BE2C (cell line): ENCODE data around the gene EPB42.
"Not testable (repeated sequence)": the region's sequence is repeated elsewhere in the genome, so short reads cannot be mapped to it uniquely, and the experiment has no call there.

Experiments used
- DNase-seq: peaks from one replicate; pipeline ENCODE4 v3.0.0-alpha.2; 2020
- H3K27me3 ChIP-seq: fragments of 250-450 bp; sonication (Bioruptor Pico); 2 replicates; pipeline ENCODE4 v1.5.1; 2020; ENCODE audit warnings: mild to moderate bottlenecking
- H3K36me3 ChIP-seq: fragments of 250-450 bp; sonication (Bioruptor Pico); 2 replicates; pipeline ENCODE4 v1.5.1; 2020; ENCODE audit warnings: mild to moderate bottlenecking
- H3K4me1 ChIP-seq: fragments of 250-450 bp; sonication (Bioruptor Pico); 2 replicates; pipeline ENCODE4 v1.5.1; 2020
- H3K4me3 ChIP-seq: 2 replicates; pipeline ENCODE4 v1.5.1; 2011; ENCODE audit warnings: low read depth, low read length
- H3K9me3 ChIP-seq: fragments of 250-450 bp; sonication (Bioruptor Pico); 2 replicates; pipeline ENCODE4 v1.5.1; 2020
- TF ChIP-seq, protein P1 (sequence below): IDR thresholded peaks from 2 replicates; pipeline ENCODE4 v1.5.1; 2012; ENCODE audit warnings: mild to moderate bottlenecking, low read depth, low read length

Gene EPB42

DNA sequence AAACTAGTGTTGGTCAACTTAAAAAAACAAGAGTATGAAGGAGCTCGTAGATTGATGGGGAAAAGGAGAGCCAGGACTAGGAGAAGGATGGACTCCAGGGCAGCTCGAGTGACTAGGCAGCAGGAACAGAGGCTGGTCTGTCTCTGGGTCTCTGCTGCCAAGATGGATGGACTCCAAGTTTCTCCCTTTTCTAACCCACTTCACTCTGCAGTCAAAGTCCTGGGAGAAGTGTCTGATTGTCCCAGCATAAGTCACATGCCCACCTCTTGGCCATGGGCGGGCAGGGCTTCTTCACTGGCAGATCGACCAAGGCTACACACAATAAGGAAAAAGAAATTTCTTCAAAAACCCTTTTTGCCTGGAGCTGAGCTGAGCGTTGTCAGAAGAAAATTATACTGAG, 9.2 kb upstream of the EPB42 start:
- Histone ChIP-seq H3K27me3 (no peaks in the 10 kb centered on the region), H3K36me3 (no peaks in the 10 kb centered on the region), H3K4me1 (no peaks in the 10 kb centered on the region), H3K4me3 (no peak overlapping the region), H3K9me3 (no peaks in the 10 kb centered on the region)
- DNase-seq: no peak
- TF ChIP-seq, protein P1, sequence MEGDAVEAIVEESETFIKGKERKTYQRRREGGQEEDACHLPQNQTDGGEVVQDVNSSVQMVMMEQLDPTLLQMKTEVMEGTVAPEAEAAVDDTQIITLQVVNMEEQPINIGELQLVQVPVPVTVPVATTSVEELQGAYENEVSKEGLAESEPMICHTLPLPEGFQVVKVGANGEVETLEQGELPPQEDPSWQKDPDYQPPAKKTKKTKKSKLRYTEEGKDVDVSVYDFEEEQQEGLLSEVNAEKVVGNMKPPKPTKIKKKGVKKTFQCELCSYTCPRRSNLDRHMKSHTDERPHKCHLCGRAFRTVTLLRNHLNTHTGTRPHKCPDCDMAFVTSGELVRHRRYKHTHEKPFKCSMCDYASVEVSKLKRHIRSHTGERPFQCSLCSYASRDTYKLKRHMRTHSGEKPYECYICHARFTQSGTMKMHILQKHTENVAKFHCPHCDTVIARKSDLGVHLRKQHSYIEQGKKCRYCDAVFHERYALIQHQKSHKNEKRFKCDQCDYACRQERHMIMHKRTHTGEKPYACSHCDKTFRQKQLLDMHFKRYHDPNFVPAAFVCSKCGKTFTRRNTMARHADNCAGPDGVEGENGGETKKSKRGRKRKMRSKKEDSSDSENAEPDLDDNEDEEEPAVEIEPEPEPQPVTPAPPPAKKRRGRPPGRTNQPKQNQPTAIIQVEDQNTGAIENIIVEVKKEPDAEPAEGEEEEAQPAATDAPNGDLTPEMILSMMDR: no peak

DNA sequence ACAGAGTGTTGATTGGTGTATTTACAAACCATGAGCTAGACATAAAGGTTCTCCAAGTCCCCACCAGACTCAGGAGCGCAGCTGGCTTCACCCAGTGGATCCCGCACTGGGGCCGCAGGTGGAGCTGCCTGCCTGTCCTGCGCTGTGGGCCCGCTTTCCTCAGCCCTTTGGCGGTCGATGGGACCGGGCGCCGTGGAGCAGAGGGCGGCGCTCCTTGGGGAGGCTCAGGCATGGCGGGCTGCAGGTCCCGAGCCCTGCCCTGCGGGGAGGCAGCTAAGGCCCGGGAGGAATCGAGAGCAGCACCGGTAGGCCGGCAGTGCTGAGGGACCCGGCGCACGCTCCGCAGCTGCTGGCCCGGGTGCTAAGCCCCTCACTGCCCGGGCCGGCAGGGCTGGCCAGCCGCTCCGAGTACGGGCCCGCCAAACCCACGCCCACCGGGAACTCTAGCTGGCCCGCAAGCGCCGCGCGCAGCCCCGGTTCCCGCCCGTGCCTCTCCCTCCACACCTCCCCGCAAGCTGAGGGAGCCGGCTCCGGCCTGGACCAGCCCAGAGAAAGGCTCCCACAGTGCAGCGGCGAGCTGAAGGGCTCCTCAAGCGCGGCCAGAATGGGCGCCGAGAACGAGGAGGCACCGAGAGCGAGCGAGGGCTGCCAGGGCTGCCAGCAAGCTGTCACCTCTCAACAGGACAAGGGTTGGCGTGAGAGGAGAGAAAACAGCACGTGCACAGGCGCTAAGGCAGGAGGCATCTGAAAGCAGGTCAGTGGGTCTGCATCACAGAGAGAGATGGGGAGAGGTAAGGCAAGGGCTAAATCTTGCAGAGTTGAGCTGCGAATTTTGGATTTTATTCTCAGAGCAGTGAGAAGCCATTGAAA, 5.9 kb upstream of the EPB42 start:
- no peaks in the 10 kb centered on the region for H3K4me1 ChIP-seq
- TF ChIP-seq, protein P1: no peak
- H3K36me3 ChIP-seq: no peaks in the 10 kb centered on the region
- H3K4me3 ChIP-seq: no peak overlapping the region
- no peaks in the 10 kb centered on the region for H3K27me3 ChIP-seq
- DNase-seq: no peak
- no peaks in the 10 kb centered on the region for H3K9me3 ChIP-seq

DNA sequence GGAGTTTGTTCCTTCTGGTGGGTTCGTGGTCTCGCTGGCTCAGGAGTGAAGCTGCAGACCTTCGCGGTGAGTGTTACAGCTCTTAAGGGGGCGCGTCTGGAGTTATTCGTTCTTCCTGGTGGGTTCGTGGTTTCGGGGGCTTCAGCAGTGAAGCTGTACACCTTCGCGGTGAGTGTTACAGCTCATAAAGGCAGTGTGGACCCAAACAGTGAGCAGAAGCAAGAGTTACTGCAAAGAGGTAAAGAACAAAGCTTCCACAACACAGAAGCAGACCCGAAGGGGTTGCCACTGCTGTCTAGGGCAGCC, 5.1 kb upstream of the EPB42 start:
- not testable (repeated sequence) for H3K9me3 ChIP-seq, DNase-seq, H3K4me3 ChIP-seq, H3K4me1 ChIP-seq, H3K36me3 ChIP-seq, H3K27me3 ChIP-seq

DNA sequence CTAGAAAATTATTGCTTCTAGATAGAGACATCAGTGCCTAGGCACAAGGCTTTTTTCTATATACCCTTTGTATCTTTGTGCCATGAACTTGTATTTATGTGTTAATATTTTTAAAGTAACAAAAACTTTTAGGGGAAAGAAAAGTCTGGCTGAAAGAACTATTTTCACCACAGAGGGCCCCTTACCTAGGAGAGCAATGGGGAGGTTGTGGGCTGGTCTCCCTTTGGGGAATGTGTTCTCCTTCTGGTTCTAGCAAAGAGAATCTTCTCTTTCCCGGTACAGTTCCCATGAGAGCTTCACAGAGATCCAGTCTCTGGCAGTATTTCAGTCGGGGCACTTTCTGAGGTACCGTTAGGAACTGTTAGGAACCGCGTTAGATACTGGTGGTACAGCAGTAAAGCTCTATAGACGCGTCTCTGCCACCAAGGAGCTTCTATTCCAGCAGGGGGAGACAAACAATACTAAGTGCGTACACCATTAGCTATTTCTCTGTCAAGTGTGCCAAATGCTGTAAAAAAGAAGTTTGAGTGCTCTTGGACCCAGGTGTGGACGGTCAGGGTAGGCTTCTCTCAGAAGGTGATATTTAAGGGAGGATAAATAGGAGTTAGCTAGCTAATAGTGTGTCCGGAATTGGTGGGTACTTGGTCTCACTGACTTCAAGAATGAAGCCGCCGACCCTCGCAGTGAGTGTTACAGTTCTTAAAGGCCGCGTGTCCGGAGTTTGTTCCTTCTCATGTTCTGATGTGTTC, 4.6 kb upstream of the EPB42 start:
- Histone ChIP-seq H3K4me3 (no peak overlapping the region), H3K27me3 (no peaks in the 10 kb centered on the region), H3K36me3 (no peaks in the 10 kb centered on the region), H3K4me1 (peaks cover 8% of the 10 kb centered on the region; the same call in 1 of the 2 replicates), H3K9me3 (no peaks in the 10 kb centered on the region)
- DNase-seq: peak; percentile 48
- TF ChIP-seq, protein P1: peak; percentile 92

DNA sequence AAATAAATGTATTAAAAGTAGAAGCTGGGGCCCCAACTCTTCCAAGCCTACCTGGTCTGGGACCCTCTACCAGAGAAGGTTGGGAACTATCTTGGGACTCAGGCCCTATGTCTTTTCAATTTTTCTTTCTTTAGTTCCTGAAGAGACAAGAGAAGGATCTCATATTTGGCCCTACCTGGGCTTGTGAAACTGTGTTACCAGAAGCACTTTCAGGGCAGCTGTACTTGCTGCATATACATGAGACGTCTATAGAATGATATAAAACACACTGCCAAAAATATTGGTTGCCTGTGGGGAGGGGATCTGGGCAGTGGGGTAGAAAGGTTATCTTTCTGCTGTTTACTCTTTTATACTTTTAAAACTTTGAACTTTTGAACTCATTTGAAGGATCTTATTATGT, 604 bp upstream of the EPB42 start:
- TF ChIP-seq, protein P1: no peak
- peaks cover 8% of the 10 kb centered on the region; the same call in 1 of the 2 replicates for H3K4me1 ChIP-seq
- no peaks in the 10 kb centered on the region for H3K27me3 ChIP-seq
- no peaks in the 10 kb centered on the region for H3K36me3 ChIP-seq
- DNase-seq: no peak
- no peak overlapping the region for H3K4me3 ChIP-seq
- no peaks in the 10 kb centered on the region for H3K9me3 ChIP-seq

DNA sequence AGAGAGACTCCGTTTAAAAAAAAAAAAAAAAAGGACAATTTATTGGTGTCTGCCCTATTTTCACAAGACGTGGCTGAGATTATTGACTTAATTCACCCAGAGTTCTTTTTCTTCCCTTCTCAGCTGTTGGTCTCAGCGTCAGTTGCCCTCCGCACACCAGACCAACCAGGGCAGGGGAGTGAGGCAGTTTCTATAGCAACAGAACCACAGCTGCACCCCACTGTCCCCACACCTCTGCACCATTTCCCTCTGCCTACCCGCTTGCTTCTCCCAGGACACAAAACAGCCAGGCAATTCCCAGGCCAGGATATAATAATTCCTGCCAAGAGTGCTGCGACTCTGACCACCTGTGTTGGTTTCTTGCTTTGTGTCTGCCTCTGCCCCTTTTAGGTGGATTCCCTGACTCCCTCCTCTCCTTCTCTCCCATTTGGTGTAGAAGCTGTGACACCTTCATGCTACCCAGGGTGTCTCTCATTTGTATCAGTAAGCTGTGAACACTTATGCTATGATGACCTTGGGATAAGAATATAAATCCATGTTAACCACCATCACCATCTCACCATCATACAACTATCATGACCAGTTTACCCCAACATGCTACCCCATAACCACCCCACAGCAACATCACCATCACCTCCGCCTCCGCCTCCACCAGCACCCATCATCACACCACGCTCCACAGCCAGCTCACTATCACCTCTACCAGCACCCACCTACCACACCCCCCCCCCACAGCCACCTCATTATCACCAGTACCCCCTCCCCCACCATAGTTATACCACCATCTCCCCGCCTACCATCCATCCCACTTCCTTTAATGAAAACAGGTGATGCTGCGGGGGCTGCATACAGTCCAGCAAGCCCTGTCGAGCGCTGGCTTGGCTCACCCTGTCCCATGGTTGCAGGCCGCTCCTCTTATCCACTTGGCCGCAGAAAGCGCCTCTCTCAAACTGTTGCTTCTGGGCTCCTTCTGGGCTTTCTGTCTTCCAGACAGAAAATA, 589 bp downstream of the EPB42 start:
- H3K27me3 ChIP-seq: no peaks in the 10 kb centered on the region
- peaks cover 8% of the 10 kb centered on the region; the same call in 1 of the 2 replicates for H3K4me1 ChIP-seq
- TF ChIP-seq, protein P1: no peak
- H3K36me3 ChIP-seq: no peaks in the 10 kb centered on the region
- DNase-seq: no peak
- no peak overlapping the region for H3K4me3 ChIP-seq
- H3K9me3 ChIP-seq: no peaks in the 10 kb centered on the region
